Tibial nerve (tissue), 4 donors: Measurements from ENCODE around the gene HTR1D.

Experiments
- EP300 ChIP-seq, 2 donors: sonication (generic); formaldehyde crosslinking; IDR thresholded peaks; one replicate each; pipeline ENCODE4 v1.6.1; 2017; ENCODE audit warnings: antibody characterized with exemption in 2 of 2, mild to moderate bottlenecking in 1 of 2
- POLR2A ChIP-seq, 2 donors: fragments of 450-650 bp; IDR thresholded peaks; one replicate each; pipeline ENCODE4 v1.6.1; 2017; ENCODE audit warnings: antibody characterized with exemption in 2 of 2, mild to moderate bottlenecking in 2 of 2, moderate library complexity in 2 of 2
- TF ChIP-seq, protein P1 (sequence below), 5 experiments: fragments of 200-600 bp in 3 of 5; fragments of 450-650 bp in 2 of 5; sonication (generic) in 3 of 5; IDR thresholded peaks; one replicate each; pipeline ENCODE4 v1.5.1; 2016 to 2019; ENCODE audit warnings: antibody characterized with exemption in 5 of 5, mild to moderate bottlenecking in 3 of 5, moderate library complexity in 2 of 5

DNA sequence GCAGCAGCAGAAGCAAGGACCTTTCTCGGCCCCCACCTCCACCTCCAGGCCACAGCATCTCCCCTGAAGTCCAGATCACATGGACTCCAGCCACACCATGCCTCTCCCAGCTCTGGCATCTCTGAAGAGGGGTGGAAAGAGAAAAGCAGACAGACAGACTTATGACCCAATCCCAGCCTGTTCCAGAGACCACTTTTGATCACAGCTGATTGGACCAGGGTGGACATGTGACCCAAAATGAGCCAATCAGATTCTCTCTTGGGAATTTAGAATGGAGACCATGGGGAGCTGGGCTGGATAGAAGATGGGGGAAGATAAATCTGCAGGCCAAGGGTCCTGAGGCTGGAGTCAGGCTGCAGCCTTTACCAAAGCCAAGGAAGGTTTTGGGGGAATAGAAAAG is 16.4 kb downstream of the HTR1D start:
- TF ChIP-seq, protein P1, sequence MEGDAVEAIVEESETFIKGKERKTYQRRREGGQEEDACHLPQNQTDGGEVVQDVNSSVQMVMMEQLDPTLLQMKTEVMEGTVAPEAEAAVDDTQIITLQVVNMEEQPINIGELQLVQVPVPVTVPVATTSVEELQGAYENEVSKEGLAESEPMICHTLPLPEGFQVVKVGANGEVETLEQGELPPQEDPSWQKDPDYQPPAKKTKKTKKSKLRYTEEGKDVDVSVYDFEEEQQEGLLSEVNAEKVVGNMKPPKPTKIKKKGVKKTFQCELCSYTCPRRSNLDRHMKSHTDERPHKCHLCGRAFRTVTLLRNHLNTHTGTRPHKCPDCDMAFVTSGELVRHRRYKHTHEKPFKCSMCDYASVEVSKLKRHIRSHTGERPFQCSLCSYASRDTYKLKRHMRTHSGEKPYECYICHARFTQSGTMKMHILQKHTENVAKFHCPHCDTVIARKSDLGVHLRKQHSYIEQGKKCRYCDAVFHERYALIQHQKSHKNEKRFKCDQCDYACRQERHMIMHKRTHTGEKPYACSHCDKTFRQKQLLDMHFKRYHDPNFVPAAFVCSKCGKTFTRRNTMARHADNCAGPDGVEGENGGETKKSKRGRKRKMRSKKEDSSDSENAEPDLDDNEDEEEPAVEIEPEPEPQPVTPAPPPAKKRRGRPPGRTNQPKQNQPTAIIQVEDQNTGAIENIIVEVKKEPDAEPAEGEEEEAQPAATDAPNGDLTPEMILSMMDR (IDR thresholded peaks at IDR 0.05), result no peak
- no peak for TF ChIP-seq POLR2A (IDR thresholded peaks at IDR 0.05)
- no peak for TF ChIP-seq EP300 (IDR thresholded peaks at IDR 0.05)
